Duodenal mucosa (tissue), 2 donors: Measurements from ENCODE around the gene CDT1.
A peak's percentile ranks its signal among the peaks of the same experiment; 100 is the strongest.

ENCODE experiments used
- H3K27ac ChIP-seq: one replicate; pipeline ENCODE4 v1.7.0; 2013; ENCODE audit warnings: low read depth, low read length
- H3K27me3 ChIP-seq, 2 donors: one replicate each; pipeline ENCODE4 v1.7.0; 2013; ENCODE audit warnings: low read length in 2 of 2, control low read depth in 1 of 2; ENCODE audit not compliant: insufficient read depth in 2 of 2, control insufficient read depth in 1 of 2
- H3K36me3 ChIP-seq, 2 donors: one replicate each; pipeline ENCODE4 v1.7.0; 2013; ENCODE audit warnings: low read length in 2 of 2, control low read depth in 1 of 2; ENCODE audit not compliant: insufficient read depth in 2 of 2, control insufficient read depth in 1 of 2
- H3K4me1 ChIP-seq, 2 donors: one replicate each; pipeline ENCODE4 v1.7.0; 2013; ENCODE audit warnings: low read length in 2 of 2, control low read depth in 1 of 2; ENCODE audit not compliant: insufficient read depth in 2 of 2, control insufficient read depth in 1 of 2
- H3K4me3 ChIP-seq, 2 donors: one replicate each; pipeline ENCODE4 v1.7.0; 2013; ENCODE audit warnings: low read length in 2 of 2, low read depth in 1 of 2
- H3K9ac ChIP-seq, 2 donors: one replicate each; pipeline ENCODE4 v1.7.0; 2013; ENCODE audit warnings: low read length in 2 of 2, low read depth in 1 of 2
- H3K9me3 ChIP-seq, 2 donors: one replicate each; pipeline ENCODE4 v1.7.0; 2013; ENCODE audit warnings: low read length in 2 of 2, control low read depth in 1 of 2; ENCODE audit not compliant: control insufficient read depth in 1 of 2

The CDT1 gene

GRCh38 chr16:88811769-88812512 lies 8.4 kb downstream of the CDT1 start, which contains the start of gene APRT:
Gene APRT, minus strand, starts transcription at chr16:88811928. Its CDS starts 29 bp downstream, at chr16:88811899.
- H3K4me3 ChIP-seq, result peak within 1 kb of the TSS; percentile 80
- H3K4me1 ChIP-seq, result peaks cover 15 to 26% of the 10 kb centered on the region in 2 donors
- no peaks in the 10 kb centered on the region for H3K27me3 ChIP-seq
- peak within 1 kb of the TSS; percentile 75 for H3K27ac ChIP-seq
- H3K9me3 ChIP-seq, result no peaks in the 10 kb centered on the region
- H3K9ac ChIP-seq, result peak within 1 kb of the TSS; percentile 71 to 73
- H3K36me3 ChIP-seq, result peaks cover 8 to 23% of the 10 kb centered on the region in 2 donors

- Histone ChIP-seq H3K4me1 (peaks cover 15 to 26% of the 10 kb centered on the region in 2 donors), H3K4me3 (peak overlapping the region; percentile 80), H3K9me3 (no peaks in the 10 kb centered on the region), H3K9ac (peak overlapping the region; percentile 71 to 73), H3K27ac (peak overlapping the region; percentile 75), H3K27me3 (no peaks in the 10 kb centered on the region), H3K36me3 (peaks cover 8 to 16% of the 10 kb centered on the region in 2 donors)
Observed at GRCh38 chr16:88812513-88813268, 9.1 kb downstream of the CDT1 start.

GRCh38 chr16:88813269-88814143 lies 9.9 kb downstream of the CDT1 start:
- peaks cover 15 to 26% of the 10 kb centered on the region in 2 donors for H3K4me1 ChIP-seq

GRCh38 chr16:88814144-88814502 lies 10.5 kb downstream of the CDT1 start:
- H3K4me3 ChIP-seq, result no peak overlapping the region
- H3K36me3 ChIP-seq, result peaks cover 6 to 9% of the 10 kb centered on the region in 2 donors
- H3K27ac ChIP-seq, result no peak overlapping the region
- no peaks in the 10 kb centered on the region for H3K9me3 ChIP-seq
- H3K4me1 ChIP-seq, result peaks cover 15 to 26% of the 10 kb centered on the region in 2 donors
- no peak overlapping the region for H3K9ac ChIP-seq
- no peaks in the 10 kb centered on the region for H3K27me3 ChIP-seq

More at GRCh38 chr16:88813269-88814143, 9.9 kb downstream of the CDT1 start:
- H3K4me3 ChIP-seq, result no peak overlapping the region
- no peaks in the 10 kb centered on the region for H3K27me3 ChIP-seq
- H3K36me3 ChIP-seq, result peaks cover 8 to 12% of the 10 kb centered on the region in 2 donors
- no peak overlapping the region for H3K27ac ChIP-seq
- H3K9me3 ChIP-seq, result no peaks in the 10 kb centered on the region
- no peak overlapping the region for H3K9ac ChIP-seq

- Histone ChIP-seq H3K27me3 (no peaks in the 10 kb centered on the region), H3K36me3 (no peaks in the 10 kb centered on the region), H3K4me1 (peaks cover 11 to 18% of the 10 kb centered on the region in 2 donors), H3K9ac (no peak overlapping the region), H3K27ac (no peak overlapping the region), H3K9me3 (no peaks in the 10 kb centered on the region), H3K4me3 (no peak overlapping the region)
Observed at GRCh38 chr16:88815227-88815626, 11.6 kb downstream of the CDT1 start.

GRCh38 chr16:88815901-88816589 lies 12.5 kb downstream of the CDT1 start:
- no peak overlapping the region for H3K27ac ChIP-seq
- no peak overlapping the region for H3K9ac ChIP-seq
- no peaks in the 10 kb centered on the region for H3K9me3 ChIP-seq
- no peaks in the 10 kb centered on the region for H3K36me3 ChIP-seq
- peaks cover 3 to 10% of the 10 kb centered on the region in 2 donors for H3K4me1 ChIP-seq
- no peak overlapping the region for H3K4me3 ChIP-seq
- no peaks in the 10 kb centered on the region for H3K27me3 ChIP-seq

- Histone ChIP-seq H3K4me1 (peaks cover 3 to 8% of the 10 kb centered on the region in 2 donors), H3K27ac (no peak overlapping the region), H3K36me3 (peaks cover 0 to 6% of the 10 kb centered on the region in 2 donors), H3K4me3 (no peak overlapping the region), H3K9me3 (no peaks in the 10 kb centered on the region), H3K27me3 (no peaks in the 10 kb centered on the region), H3K9ac (no peak overlapping the region)
Observed at GRCh38 chr16:88816736-88817535, 13.3 kb downstream of the CDT1 start.

GRCh38 chr16:88817785-88818574 lies 14.4 kb downstream of the CDT1 start:
- no peak overlapping the region for H3K27ac ChIP-seq
- no peaks in the 10 kb centered on the region for H3K4me1 ChIP-seq
- H3K27me3 ChIP-seq, result no peaks in the 10 kb centered on the region
- peaks cover 0 to 16% of the 10 kb centered on the region in 2 donors for H3K36me3 ChIP-seq
- no peaks in the 10 kb centered on the region for H3K9me3 ChIP-seq
- H3K9ac ChIP-seq, result no peak overlapping the region
- H3K4me3 ChIP-seq, result no peak overlapping the region
